Effector memory CD4-positive, alpha-beta T cell (primary cell): ENCODE results near the gene NDST3.

ENCODE experiments used
- DNase-seq, 3 donors: peaks; one replicate each; pipeline ENCODE4 v3.0.0-alpha.2; 2020
- H3K27ac ChIP-seq: 2 replicates; pipeline ENCODE4 v1.7.0; 2013; ENCODE audit warnings: mild to moderate bottlenecking, low read length, moderate library complexity; ENCODE audit not compliant: insufficient read depth, poor library complexity, severe bottlenecking
- H3K27me3 ChIP-seq: replicated peaks from 2 replicates; pipeline ENCODE4 v1.7.0; 2013; ENCODE audit warnings: mild to moderate bottlenecking, low read length; ENCODE audit not compliant: insufficient read depth, control insufficient read depth, poor library complexity, severe bottlenecking
- H3K36me3 ChIP-seq: 2 replicates; pipeline ENCODE4 v1.7.0; 2013; ENCODE audit warnings: mild to moderate bottlenecking, low read length, moderate library complexity; ENCODE audit not compliant: control insufficient read depth, insufficient read depth
- H3K4me1 ChIP-seq: 2 replicates; pipeline ENCODE4 v1.7.0; 2013; ENCODE audit warnings: low read length, mild to moderate bottlenecking; ENCODE audit not compliant: control insufficient read depth, insufficient read depth, poor library complexity, severe bottlenecking
- H3K4me3 ChIP-seq: 2 replicates; pipeline ENCODE4 v1.7.0; 2013; ENCODE audit warnings: low read length, low read depth, mild to moderate bottlenecking; ENCODE audit not compliant: insufficient read depth, poor library complexity, severe bottlenecking
- H3K9me3 ChIP-seq: 2 replicates; pipeline ENCODE4 v1.7.0; 2013; ENCODE audit warnings: mild to moderate bottlenecking, low read length, moderate library complexity; ENCODE audit not compliant: control insufficient read depth

The NDST3 gene

GRCh38 chr4:118113220-118113619, 78.9 kb downstream of the NDST3 start:
- Histone ChIP-seq H3K4me3 (no peak overlapping the region), H3K27ac (no peak overlapping the region), H3K9me3 (no peaks in the 10 kb centered on the region), H3K4me1 (no peaks in the 10 kb centered on the region), H3K36me3 (no peaks in the 10 kb centered on the region), H3K27me3 (no peaks in the 10 kb centered on the region)
- DNase-seq = no peak

GRCh38 chr4:118114720-118115119, 80.4 kb downstream of the NDST3 start:
- no peaks in the 10 kb centered on the region for H3K36me3 ChIP-seq
- no peaks in the 10 kb centered on the region for H3K4me1 ChIP-seq
- H3K27ac ChIP-seq = no peak overlapping the region
- H3K9me3 ChIP-seq = no peaks in the 10 kb centered on the region
- DNase-seq = no peak
- no peak overlapping the region for H3K4me3 ChIP-seq
- H3K27me3 ChIP-seq = no peaks in the 10 kb centered on the region

- no peak for DNase-seq
- no peaks in the 10 kb centered on the region for H3K9me3 ChIP-seq
- H3K27ac ChIP-seq = no peak overlapping the region
- H3K36me3 ChIP-seq = no peaks in the 10 kb centered on the region
- H3K4me3 ChIP-seq = no peak overlapping the region
- H3K27me3 ChIP-seq = no peaks in the 10 kb centered on the region
- H3K4me1 ChIP-seq = no peaks in the 10 kb centered on the region
These were observed 86.0 kb downstream of the NDST3 start for GRCh38 chr4:118120120-118120760.

GRCh38 chr4:118124997-118125396, 90.7 kb downstream of the NDST3 start:
- no peaks in the 10 kb centered on the region for H3K4me1 ChIP-seq
- H3K36me3 ChIP-seq = no peaks in the 10 kb centered on the region
- no peaks in the 10 kb centered on the region for H3K27me3 ChIP-seq
- no peak for DNase-seq
- no peak overlapping the region for H3K27ac ChIP-seq
- no peak overlapping the region for H3K4me3 ChIP-seq
- H3K9me3 ChIP-seq = no peaks in the 10 kb centered on the region

GRCh38 chr4:118139241-118139640, 105.0 kb downstream of the NDST3 start:
- no peak overlapping the region for H3K27ac ChIP-seq
- no peaks in the 10 kb centered on the region for H3K27me3 ChIP-seq
- H3K4me1 ChIP-seq = no peaks in the 10 kb centered on the region
- H3K4me3 ChIP-seq = no peak overlapping the region
- DNase-seq = no peak
- H3K36me3 ChIP-seq = no peaks in the 10 kb centered on the region
- H3K9me3 ChIP-seq = no peaks in the 10 kb centered on the region

DNA sequence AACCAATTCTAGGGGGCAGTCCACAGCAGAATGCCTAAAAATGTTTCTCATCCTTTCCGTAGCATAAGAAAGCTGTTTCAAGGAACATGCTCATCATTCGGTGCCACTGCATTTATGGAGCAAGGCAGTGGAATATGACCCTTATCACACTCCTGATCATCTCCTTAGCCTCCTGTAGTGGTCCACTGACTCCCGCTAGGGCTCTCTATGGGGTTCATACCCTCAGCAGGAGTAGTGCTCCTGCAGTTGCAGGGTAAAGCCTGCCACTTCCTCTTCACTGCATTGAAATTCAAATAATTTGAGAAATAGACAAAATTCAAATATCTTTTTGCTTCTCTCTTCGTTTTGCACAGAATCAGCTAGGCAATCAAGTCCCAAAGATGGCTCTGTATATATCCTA, 107.0 kb downstream of the NDST3 start:
- H3K4me3 ChIP-seq = no peak overlapping the region
- H3K27me3 ChIP-seq = no peaks in the 10 kb centered on the region
- no peaks in the 10 kb centered on the region for H3K4me1 ChIP-seq
- no peaks in the 10 kb centered on the region for H3K36me3 ChIP-seq
- H3K9me3 ChIP-seq = no peaks in the 10 kb centered on the region
- no peak overlapping the region for H3K27ac ChIP-seq
- no peak for DNase-seq

DNA sequence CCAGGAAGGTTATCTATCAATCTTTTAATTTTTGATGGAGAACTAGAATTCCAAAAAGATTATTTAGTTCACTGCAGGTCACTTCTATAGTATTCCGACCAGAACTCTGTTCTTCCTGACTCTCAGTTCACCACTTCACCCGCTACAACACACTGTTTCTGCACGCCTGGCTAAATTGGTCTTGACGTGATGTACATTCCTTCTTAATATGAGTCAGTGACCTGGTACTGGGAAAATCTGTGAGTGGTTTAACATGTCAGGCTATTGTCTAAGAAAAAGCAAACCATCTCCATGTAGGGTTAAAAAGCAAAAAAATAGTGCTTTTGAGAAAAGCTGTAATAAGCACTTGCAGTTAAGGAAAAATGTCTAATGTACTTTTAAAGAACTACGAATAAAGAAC, 120.4 kb downstream of the NDST3 start:
- Histone ChIP-seq H3K9me3 (no peaks in the 10 kb centered on the region), H3K27ac (no peak overlapping the region), H3K4me3 (no peak overlapping the region), H3K27me3 (no peaks in the 10 kb centered on the region), H3K36me3 (no peaks in the 10 kb centered on the region), H3K4me1 (no peaks in the 10 kb centered on the region)
- no peak for DNase-seq

GRCh38 chr4:118155516-118155915, 121.2 kb downstream of the NDST3 start:
- Histone ChIP-seq H3K27ac (no peak overlapping the region), H3K4me3 (no peak overlapping the region), H3K9me3 (no peaks in the 10 kb centered on the region), H3K36me3 (no peaks in the 10 kb centered on the region), H3K4me1 (no peaks in the 10 kb centered on the region), H3K27me3 (no peaks in the 10 kb centered on the region)
- DNase-seq = no peak

GRCh38 chr4:118158763-118159375, 124.6 kb downstream of the NDST3 start:
- Histone ChIP-seq H3K4me3 (no peak overlapping the region), H3K27ac (no peak overlapping the region), H3K4me1 (no peaks in the 10 kb centered on the region), H3K27me3 (no peaks in the 10 kb centered on the region), H3K9me3 (no peaks in the 10 kb centered on the region), H3K36me3 (no peaks in the 10 kb centered on the region)
- no peak for DNase-seq

GRCh38 chr4:118167306-118167705, 133.0 kb downstream of the NDST3 start:
- Histone ChIP-seq H3K27ac (no peak overlapping the region), H3K4me3 (no peak overlapping the region), H3K9me3 (no peaks in the 10 kb centered on the region), H3K36me3 (no peaks in the 10 kb centered on the region), H3K27me3 (no peaks in the 10 kb centered on the region), H3K4me1 (no peaks in the 10 kb centered on the region)
- DNase-seq = no peak
